GM15510 (cell line): ENCODE results near the gene C1orf105.

Experiments used
- POLR2A ChIP-seq: IDR thresholded peaks from 3 replicates; pipeline ENCODE4 v1.6.1; 2011; ENCODE audit warnings: borderline replicate concordance; ENCODE audit not compliant: insufficient read length; ENCODE audit errors: extremely low read depth

C1orf105 gene

GRCh38 chr1:172420385-172420784 lies at the start of gene C1orf105:
C1orf105 (plus strand) TSS chr1:172420685; CDS start chr1:172420886, 201 bp downstream.
- no peak for TF ChIP-seq POLR2A

GRCh38 chr1:172373864-172374263 lies 46.6 kb upstream of the C1orf105 start:
- no peak for TF ChIP-seq POLR2A

GRCh38 chr1:172375211-172375631 lies 45.3 kb upstream of the C1orf105 start:
- no peak for TF ChIP-seq POLR2A

- TF ChIP-seq POLR2A, result no peak
Observed at GRCh38 chr1:172376431-172376830, 44.1 kb upstream of the C1orf105 start.

GRCh38 chr1:172377565-172377964 lies 42.9 kb upstream of the C1orf105 start:
- no peak for TF ChIP-seq POLR2A

- no peak for TF ChIP-seq POLR2A
Observed at GRCh38 chr1:172378109-172378760, 42.2 kb upstream of the C1orf105 start.

- TF ChIP-seq POLR2A, result no peak
Observed at GRCh38 chr1:172380441-172381244, 39.8 kb upstream of the C1orf105 start.

- TF ChIP-seq POLR2A, result no peak
Observed at GRCh38 chr1:172381946-172382345, 38.5 kb upstream of the C1orf105 start.

GRCh38 chr1:172382406-172382805 lies 38.1 kb upstream of the C1orf105 start:
- TF ChIP-seq POLR2A, result no peak

GRCh38 chr1:172382990-172383389 lies 37.5 kb upstream of the C1orf105 start:
- TF ChIP-seq POLR2A, result no peak

GRCh38 chr1:172383536-172383935 lies 36.9 kb upstream of the C1orf105 start:
- no peak for TF ChIP-seq POLR2A

GRCh38 chr1:172384656-172385055 lies 35.8 kb upstream of the C1orf105 start:
- no peak for TF ChIP-seq POLR2A

GRCh38 chr1:172386046-172386445 lies 34.4 kb upstream of the C1orf105 start:
- no peak for TF ChIP-seq POLR2A

- no peak for TF ChIP-seq POLR2A
Observed at GRCh38 chr1:172388490-172388889, 32.0 kb upstream of the C1orf105 start.

GRCh38 chr1:172390301-172390682 lies 30.2 kb upstream of the C1orf105 start:
- no peak for TF ChIP-seq POLR2A
